A549 (cell line): ENCODE data around the gene KCNG2.

Experiments used
- CTCF ChIP-seq: fragments of >200 bp; sonication (Bioruptor Twin); formaldehyde crosslinking; IDR thresholded peaks from 3 replicates; pipeline ENCODE4 v1.5.1; 2016
- JUN ChIP-seq, 2 experiments: fragments of >200 bp; sonication (Bioruptor Twin); formaldehyde crosslinking; IDR thresholded peaks; 2 replicates in 1 of 2; 3 replicates in 1 of 2; pipeline ENCODE4 v1.6.1; 2016 to 2017
- POLR2A ChIP-seq: IDR thresholded peaks from 2 replicates; pipeline ENCODE4 v1.6.1; 2012; ENCODE audit warnings: mild to moderate bottlenecking, low read length
- RAD21 ChIP-seq, 2 experiments: fragments of >200 bp in 1 of 2; sonication (Bioruptor Twin) in 1 of 2; formaldehyde crosslinking in 1 of 2; IDR thresholded peaks in 1 of 2; conservative IDR thresholded peaks in 1 of 2; 2 replicates in 1 of 2; 3 replicates in 1 of 2; pipeline ENCODE4 v1.6.1; 2012 to 2018; ENCODE audit warnings: inconsistent platforms in 1 of 2
- RCOR1 ChIP-seq: fragments of 150-350 bp; IDR thresholded peaks from 2 replicates; pipeline ENCODE4 v1.6.1; 2014; ENCODE audit warnings: antibody characterized with exemption, low read length, low read depth
- RFX5 ChIP-seq: fragments of 450-650 bp; IDR thresholded peaks from 2 replicates; pipeline ENCODE4 v1.7.1; 2014; ENCODE audit warnings: antibody characterized with exemption, mild to moderate bottlenecking, moderate library complexity
- SREBF2 ChIP-seq: fragments of 450-650 bp; IDR thresholded peaks from 2 replicates; pipeline ENCODE4 v1.6.1; 2014; ENCODE audit warnings: mild to moderate bottlenecking, moderate library complexity
- TF ChIP-seq, protein P1 (sequence below): IDR thresholded peaks from 2 replicates; pipeline ENCODE4 v1.6.1; 2012
- TF ChIP-seq, protein P2 (sequence below): fragments of 450-650 bp; IDR thresholded peaks from 2 replicates; pipeline ENCODE4 v1.6.1; 2014; ENCODE audit warnings: antibody characterized with exemption

DNA sequence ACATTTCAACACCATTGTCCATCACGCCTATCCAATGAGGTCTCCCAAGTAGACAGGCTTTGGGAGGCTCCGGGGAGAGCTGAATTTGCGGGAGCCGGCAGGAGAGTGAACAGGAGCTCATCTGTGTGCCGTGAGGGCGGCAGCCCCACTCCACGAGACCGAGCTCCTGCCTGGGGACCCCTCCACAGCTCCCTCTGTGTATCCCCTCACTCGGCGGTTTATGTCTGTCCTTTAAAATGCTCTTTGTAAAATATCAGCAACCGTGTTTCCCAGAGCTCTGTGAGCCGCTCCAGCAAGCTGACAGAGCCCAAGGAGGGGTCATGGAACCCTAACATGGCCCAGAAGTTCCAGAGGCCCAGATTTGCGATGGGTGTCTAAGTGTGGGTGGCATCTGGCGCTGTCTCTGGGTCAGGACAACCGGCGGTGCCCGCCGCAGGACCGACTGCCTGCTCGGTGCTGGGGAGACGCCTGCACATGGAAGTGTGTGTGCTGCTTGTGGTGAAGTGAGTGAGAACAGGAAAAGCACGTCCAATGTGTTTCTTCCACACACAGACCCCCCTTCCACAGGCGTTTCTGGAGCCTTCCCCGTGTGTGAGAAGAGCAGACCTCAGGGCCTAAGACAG, 118.9 kb downstream of the KCNG2 start:
- no peak for TF ChIP-seq CTCF
- TF ChIP-seq, protein P1, sequence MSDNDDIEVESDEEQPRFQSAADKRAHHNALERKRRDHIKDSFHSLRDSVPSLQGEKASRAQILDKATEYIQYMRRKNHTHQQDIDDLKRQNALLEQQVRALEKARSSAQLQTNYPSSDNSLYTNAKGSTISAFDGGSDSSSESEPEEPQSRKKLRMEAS, result no peak
- no peak for TF ChIP-seq POLR2A
- no peak for TF ChIP-seq RFX5
- no peak for TF ChIP-seq JUN (IDR thresholded peaks at IDR 0.05)
- TF ChIP-seq, protein P2, sequence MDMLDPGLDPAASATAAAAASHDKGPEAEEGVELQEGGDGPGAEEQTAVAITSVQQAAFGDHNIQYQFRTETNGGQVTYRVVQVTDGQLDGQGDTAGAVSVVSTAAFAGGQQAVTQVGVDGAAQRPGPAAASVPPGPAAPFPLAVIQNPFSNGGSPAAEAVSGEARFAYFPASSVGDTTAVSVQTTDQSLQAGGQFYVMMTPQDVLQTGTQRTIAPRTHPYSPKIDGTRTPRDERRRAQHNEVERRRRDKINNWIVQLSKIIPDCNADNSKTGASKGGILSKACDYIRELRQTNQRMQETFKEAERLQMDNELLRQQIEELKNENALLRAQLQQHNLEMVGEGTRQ, result no peak
- no peak for TF ChIP-seq SREBF2
- TF ChIP-seq RAD21 (conservative IDR thresholded peaks at IDR 0.05 in 1 of 2, IDR thresholded peaks at IDR 0.05 in 1 of 2), result no peak
- no peak for TF ChIP-seq RCOR1
